Activated naive CD4-positive, alpha-beta T cell treated with anti-CD3 and anti-CD28 coated beads, Interleukin-2, amount 50 U/mL, for 24 hours (primary cell): ENCODE data around the gene ECT2L.

Experiments used
- H3K27ac Mint-ChIP-seq: one replicate; pipeline ENCODE4 v1.8.0; 2021; ENCODE audit warnings: mild to moderate bottlenecking, mixed read lengths
- H3K27me3 Mint-ChIP-seq: one replicate; pipeline ENCODE4 v1.8.0; 2021; ENCODE audit warnings: mixed read lengths
- H3K36me3 Mint-ChIP-seq: one replicate; pipeline ENCODE4 v1.8.0; 2021; ENCODE audit warnings: mixed read lengths
- H3K4me1 Mint-ChIP-seq: one replicate; pipeline ENCODE4 v1.8.0; 2021; ENCODE audit warnings: mixed read lengths
- H3K4me3 Mint-ChIP-seq: one replicate; pipeline ENCODE4 v1.8.0; 2021; ENCODE audit warnings: mild to moderate bottlenecking, mixed read lengths
- H3K9me3 Mint-ChIP-seq: one replicate; pipeline ENCODE4 v1.8.0; 2021; ENCODE audit warnings: mixed read lengths

The ECT2L gene

DNA sequence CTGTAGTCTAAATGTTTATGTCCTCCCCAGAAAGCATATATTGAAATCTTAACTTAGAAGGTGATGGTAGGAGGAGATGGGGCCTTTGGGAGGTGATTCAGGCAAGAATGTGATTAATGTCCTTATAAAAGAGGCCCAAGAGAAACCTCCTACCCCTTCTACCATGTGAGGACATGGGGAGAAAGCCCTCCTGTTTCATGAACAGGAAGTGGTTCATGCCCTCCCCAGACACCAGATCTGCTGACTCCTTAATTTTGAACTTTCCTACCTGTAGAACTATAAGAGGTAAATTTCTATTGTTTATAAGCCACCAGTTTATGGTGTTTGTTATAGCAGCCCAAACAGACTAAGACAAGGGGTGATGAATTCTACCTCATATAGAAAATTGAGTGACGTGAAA lies 8.7 kb upstream of the ECT2L start:
- H3K4me3 Mint-ChIP-seq = no peak overlapping the region
- no peaks in the 10 kb centered on the region for H3K27me3 Mint-ChIP-seq
- no peaks in the 10 kb centered on the region for H3K9me3 Mint-ChIP-seq
- H3K27ac Mint-ChIP-seq = no peak overlapping the region
- peaks cover 7% of the 10 kb centered on the region for H3K4me1 Mint-ChIP-seq
- H3K36me3 Mint-ChIP-seq = peaks cover 18% of the 10 kb centered on the region

DNA sequence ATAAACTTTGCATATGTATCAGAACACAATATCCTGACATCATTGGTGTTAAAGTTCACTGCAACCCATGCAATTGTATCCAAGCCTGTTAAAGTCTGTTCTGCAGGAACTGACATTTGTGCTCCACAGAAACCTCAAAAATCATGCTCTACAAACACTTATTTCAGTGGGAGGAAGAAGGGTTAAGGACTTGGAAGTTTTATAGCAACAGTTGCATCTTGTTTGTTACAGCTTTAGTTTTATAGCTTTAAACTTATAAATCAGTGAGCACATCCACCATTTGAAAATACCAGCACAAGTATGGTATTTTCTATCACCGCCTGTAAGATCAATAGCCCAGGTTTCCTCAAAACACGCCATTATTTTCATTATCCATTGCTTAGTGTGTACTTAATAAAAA lies 884 bp downstream of the ECT2L start:
- Mint-ChIP-seq H3K4me1 (no peaks in the 10 kb centered on the region), H3K27ac (no peak overlapping the region), H3K9me3 (no peaks in the 10 kb centered on the region), H3K36me3 (peaks cover 5% of the 10 kb centered on the region), H3K4me3 (no peak overlapping the region), H3K27me3 (peaks cover 3% of the 10 kb centered on the region)

DNA sequence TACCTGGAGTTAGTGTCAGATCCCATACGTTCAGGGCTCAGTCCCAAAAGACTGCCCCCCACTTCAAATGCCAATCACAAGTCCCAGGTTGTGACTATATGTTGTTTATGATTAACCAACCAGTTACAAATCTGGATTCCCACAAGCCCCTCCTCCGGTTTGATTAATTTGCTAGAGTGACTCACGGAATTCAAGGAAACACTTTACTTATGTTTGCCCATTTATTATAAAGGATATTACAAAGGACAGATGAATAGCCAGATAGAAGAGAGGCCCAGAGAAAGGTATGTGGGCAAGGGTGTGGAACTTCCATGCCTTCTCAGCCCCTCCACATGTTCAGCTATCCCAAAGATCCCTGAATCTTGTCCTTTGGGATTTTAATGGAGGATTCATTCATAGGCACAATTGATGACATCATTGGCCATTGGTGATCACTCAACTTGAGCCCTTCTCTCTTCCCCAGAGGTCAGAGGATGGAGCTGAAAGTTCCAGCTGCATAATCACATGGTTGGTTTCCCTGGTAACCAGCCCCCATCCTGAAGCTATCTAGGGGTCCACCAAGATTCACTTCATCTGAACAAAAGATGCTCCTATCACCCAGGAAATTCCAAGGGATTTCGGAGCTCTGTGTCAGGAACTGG lies 2.0 kb downstream of the ECT2L start:
- no peaks in the 10 kb centered on the region for H3K4me1 Mint-ChIP-seq
- no peak overlapping the region for H3K27ac Mint-ChIP-seq
- H3K4me3 Mint-ChIP-seq = no peak overlapping the region
- peaks cover 3% of the 10 kb centered on the region for H3K27me3 Mint-ChIP-seq
- H3K9me3 Mint-ChIP-seq = no peaks in the 10 kb centered on the region
- H3K36me3 Mint-ChIP-seq = peaks cover 4% of the 10 kb centered on the region

DNA sequence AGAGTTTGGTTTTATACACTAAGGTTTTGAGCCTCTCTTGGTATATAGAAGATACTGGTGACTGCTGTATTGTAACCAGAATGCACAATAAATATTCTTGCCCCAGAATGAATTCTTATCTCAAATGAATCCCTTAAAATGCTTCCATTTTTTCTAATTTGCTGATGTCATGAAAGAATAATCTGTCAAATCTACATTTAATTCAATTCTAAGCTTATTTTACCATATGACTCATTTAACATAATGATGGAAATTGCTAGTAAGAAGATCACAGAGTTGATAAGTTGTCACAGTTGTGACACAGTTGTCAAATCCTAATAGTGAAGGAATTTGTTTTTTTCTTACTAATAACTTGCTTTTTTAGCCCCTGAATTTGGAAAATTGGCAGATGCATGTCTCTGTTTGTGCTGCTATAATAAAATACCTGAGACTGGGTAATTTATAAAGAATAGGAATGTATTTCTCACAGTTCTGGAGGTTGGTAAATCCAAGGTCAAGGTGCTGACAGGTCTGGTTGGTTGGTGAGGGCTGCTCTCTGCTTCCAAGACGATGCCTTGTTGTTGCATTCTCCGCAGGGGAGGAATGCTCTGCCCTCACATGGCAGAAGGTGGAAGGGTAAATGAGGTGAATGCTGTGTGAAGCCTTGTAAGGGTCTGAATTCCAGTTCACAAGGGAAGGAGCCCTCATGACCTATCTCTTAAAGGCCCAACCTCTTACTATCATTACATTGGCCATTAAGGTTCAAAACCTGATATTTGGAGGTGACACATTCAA lies 4.7 kb downstream of the ECT2L start:
- no peaks in the 10 kb centered on the region for H3K4me1 Mint-ChIP-seq
- no peaks in the 10 kb centered on the region for H3K9me3 Mint-ChIP-seq
- peaks cover 2% of the 10 kb centered on the region for H3K27me3 Mint-ChIP-seq
- H3K36me3 Mint-ChIP-seq = no peaks in the 10 kb centered on the region
- no peak overlapping the region for H3K4me3 Mint-ChIP-seq
- H3K27ac Mint-ChIP-seq = no peak overlapping the region

DNA sequence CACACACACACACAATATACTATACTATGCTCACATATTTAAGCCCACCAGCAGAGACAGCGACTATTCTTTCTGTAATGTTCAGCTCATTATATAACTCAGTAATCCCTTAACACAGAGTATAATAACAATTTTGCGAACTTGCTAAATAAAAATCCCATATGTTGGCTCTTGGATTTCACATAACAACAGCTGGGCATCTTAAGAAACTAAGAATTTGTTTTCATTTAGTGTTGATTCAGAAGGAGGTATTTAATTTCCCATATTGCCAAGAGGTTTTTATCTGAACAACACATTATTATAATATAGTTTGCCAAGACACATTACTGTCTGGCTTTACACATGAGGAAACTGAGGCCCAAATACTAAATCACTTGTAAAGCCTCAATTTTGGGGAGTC lies 7.4 kb downstream of the ECT2L start:
- H3K27me3 Mint-ChIP-seq = peaks cover 3% of the 10 kb centered on the region
- no peaks in the 10 kb centered on the region for H3K9me3 Mint-ChIP-seq

DNA sequence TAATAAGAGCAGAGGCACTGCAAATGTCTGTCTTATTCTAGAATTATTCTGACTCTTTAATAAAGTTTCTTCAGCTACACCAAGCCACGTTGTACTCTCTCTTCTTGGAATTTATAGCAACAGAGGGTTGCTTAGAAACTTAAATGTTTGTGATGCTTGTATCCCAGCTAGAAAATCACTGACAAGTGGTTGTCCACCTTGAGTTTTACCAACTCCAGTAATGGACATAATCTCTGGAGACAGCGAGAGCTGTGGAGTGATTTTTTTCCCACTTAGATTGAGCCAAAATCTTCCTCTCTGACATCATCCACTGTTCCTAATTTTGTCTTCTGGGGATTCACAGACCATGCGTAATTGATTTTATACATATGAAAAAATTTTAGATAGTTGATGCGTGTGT lies 8.0 kb downstream of the ECT2L start:
- H3K27ac Mint-ChIP-seq = no peak overlapping the region
- no peaks in the 10 kb centered on the region for H3K36me3 Mint-ChIP-seq
- no peak overlapping the region for H3K4me3 Mint-ChIP-seq
- H3K9me3 Mint-ChIP-seq = no peaks in the 10 kb centered on the region
- H3K27me3 Mint-ChIP-seq = peaks cover 3% of the 10 kb centered on the region
- no peaks in the 10 kb centered on the region for H3K4me1 Mint-ChIP-seq

More for the DNA sequence above, 7.4 kb downstream of the ECT2L start:
- Mint-ChIP-seq H3K36me3 (no peaks in the 10 kb centered on the region), H3K27ac (no peak overlapping the region), H3K4me3 (no peak overlapping the region), H3K4me1 (no peaks in the 10 kb centered on the region)

DNA sequence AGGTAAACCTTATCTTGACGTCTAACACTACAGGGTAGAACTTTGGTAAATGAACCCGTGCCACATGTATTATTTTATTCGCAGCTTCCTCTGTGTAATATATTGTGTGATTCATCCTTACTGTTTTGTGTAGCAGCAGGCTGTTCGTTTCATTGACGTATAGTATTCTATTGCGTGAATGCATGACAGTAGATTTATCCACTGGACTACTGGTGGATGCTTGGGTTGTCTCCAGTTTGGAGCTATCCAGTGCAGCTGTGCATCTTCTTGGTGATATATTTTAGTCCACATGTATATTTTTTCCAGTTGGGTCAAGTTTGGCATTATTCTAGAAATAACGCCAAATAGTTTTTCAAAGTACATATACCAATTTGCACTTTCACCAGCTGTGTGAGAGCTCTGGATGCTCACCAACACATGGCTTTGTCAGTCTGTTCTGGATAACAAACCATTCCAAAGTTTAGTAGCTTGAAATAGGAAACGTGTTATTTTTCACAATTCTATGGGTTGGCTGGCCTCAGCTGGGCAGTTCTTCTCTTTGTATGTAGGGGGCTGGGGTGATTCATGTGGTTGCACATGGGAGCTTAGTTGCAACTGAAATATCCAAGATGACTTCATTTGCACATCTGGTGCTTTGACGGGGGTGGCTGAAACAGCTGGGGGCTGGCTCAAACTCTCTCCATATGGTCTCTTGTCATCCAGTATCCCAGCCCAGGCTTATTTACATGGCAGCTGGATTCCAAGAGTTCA lies 9.3 kb downstream of the ECT2L start:
- Mint-ChIP-seq H3K27me3 (peaks cover 3% of the 10 kb centered on the region), H3K4me3 (no peak overlapping the region)

DNA sequence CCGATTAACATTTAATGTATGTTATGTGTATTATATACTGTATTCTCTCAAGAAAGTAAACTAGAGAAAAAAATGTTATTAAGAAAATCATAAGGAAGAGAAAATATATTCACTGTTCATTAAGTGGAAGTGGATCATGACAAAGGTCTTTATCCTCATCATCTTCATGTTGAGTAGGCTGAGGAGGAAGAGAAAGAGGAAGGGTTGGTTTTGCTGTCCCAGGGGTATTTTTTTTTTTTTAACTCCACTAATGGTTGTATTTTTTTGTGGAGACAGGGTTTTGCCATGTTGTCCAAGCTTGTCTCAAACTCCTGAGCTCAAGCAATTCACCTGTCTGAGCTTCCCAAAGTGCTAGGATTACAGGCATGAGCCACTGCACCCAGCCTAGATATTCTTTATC lies 11.0 kb downstream of the ECT2L start:
- Mint-ChIP-seq H3K4me3 (no peak overlapping the region), H3K27ac (no peak overlapping the region), H3K27me3 (peaks cover 3% of the 10 kb centered on the region), H3K36me3 (no peaks in the 10 kb centered on the region), H3K4me1 (no peaks in the 10 kb centered on the region), H3K9me3 (no peaks in the 10 kb centered on the region)

More for the DNA sequence above, 9.3 kb downstream of the ECT2L start:
- H3K4me1 Mint-ChIP-seq = no peaks in the 10 kb centered on the region
- no peak overlapping the region for H3K27ac Mint-ChIP-seq
- H3K36me3 Mint-ChIP-seq = no peaks in the 10 kb centered on the region
- no peaks in the 10 kb centered on the region for H3K9me3 Mint-ChIP-seq

DNA sequence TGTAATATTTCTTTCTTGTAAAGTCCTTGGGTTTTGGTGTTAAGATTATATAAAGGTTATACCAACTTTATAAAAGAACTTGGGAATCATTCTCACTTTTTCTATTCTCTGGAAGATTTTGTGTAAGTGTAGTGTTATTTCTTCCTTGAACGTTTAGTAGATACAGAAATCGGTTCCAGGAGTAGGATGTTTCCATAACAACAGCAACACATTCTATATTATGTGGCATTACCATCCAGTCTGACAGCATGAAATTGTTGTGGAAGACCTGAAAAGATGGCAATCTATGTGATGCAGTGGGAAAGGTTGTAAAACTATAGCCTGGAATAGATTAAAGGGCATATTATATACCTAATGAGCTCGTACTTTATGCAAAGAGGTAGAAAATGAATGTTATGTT lies 13.8 kb downstream of the ECT2L start:
- H3K36me3 Mint-ChIP-seq = no peaks in the 10 kb centered on the region
- H3K9me3 Mint-ChIP-seq = no peaks in the 10 kb centered on the region
- H3K4me3 Mint-ChIP-seq = no peak overlapping the region
- H3K27ac Mint-ChIP-seq = no peak overlapping the region
- H3K4me1 Mint-ChIP-seq = no peaks in the 10 kb centered on the region
- peaks cover 3% of the 10 kb centered on the region for H3K27me3 Mint-ChIP-seq

DNA sequence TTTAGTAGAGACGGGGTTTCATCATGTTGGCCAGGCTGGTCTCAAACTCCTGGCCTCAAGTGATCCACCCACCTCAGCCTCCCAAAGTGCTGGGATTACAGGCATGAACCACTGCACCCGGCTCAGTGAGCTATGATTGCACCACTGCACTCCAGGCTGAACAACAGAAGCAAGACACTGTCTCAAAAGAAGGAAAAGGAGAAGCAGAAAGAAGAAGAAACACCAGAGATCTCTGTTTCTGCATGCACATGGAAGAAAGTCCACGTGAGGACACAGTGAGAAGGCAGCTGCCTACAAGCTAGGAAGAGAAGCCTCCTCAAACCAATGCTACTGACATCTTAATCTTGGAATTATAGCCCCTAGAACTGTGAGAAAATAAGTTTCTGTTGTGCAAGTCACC lies 16.0 kb downstream of the ECT2L start:
- peaks cover 5% of the 10 kb centered on the region for H3K4me1 Mint-ChIP-seq
- H3K36me3 Mint-ChIP-seq = no peaks in the 10 kb centered on the region
- H3K27me3 Mint-ChIP-seq = peaks cover 3% of the 10 kb centered on the region

DNA sequence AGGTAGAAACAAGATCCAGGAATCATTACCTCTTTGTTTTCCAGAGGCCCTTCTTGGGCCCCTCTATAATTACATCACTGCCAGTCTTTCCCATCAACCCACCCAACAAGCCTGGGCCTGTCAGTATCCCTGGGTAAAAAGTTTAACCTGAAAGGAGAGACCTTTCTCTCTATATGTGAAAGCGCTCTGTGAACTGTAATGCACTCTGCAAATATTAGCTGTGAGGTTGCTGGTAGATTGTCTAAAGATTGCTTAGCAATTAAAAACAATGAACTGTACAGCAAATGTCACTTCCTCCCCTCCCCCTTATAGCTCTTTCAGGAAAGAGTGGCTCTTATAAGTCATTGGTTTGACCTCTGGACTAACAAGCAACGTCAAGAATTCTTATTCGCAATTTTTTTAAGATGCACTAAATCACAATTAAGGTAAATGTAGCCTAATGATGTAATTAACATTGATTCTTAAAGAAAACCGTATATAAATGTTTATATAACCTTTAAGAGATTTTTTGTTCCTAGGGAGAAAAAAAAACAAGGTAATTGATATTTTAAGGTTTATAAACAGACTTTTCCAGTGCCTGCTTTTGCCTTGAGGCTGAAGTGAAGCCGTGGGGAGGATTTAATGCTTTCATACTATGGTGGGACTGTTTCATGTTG lies 18.4 kb downstream of the ECT2L start:
- H3K4me1 Mint-ChIP-seq = peaks cover 5% of the 10 kb centered on the region
- H3K36me3 Mint-ChIP-seq = no peaks in the 10 kb centered on the region
- no peaks in the 10 kb centered on the region for H3K9me3 Mint-ChIP-seq
- no peak overlapping the region for H3K27ac Mint-ChIP-seq
- no peak overlapping the region for H3K4me3 Mint-ChIP-seq
- H3K27me3 Mint-ChIP-seq = no peaks in the 10 kb centered on the region

More for the DNA sequence above, 16.0 kb downstream of the ECT2L start:
- no peak overlapping the region for H3K27ac Mint-ChIP-seq
- H3K9me3 Mint-ChIP-seq = no peaks in the 10 kb centered on the region
- no peak overlapping the region for H3K4me3 Mint-ChIP-seq

DNA sequence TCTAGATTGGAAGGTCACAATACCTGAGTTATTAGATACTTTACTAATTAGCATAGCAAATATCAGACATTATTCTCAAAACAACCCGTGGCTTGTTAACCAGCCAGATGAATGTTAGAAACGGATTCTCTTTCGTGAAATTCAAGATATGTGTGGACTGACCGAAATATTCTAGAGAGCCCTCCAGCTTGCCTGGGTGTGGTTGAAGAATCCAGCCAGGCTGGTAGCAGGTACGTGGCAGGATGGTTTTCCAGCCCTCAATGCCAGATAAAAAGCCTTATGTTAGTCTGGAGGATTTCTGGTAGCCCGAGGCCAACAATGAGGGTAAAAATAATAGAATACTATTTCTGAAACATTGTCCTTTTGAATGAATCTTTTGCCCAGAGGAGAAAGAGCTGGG lies 19.3 kb downstream of the ECT2L start:
- H3K9me3 Mint-ChIP-seq = no peaks in the 10 kb centered on the region
- no peak overlapping the region for H3K27ac Mint-ChIP-seq
- no peaks in the 10 kb centered on the region for H3K36me3 Mint-ChIP-seq
- H3K4me1 Mint-ChIP-seq = peaks cover 5% of the 10 kb centered on the region
- H3K4me3 Mint-ChIP-seq = no peak overlapping the region
- no peaks in the 10 kb centered on the region for H3K27me3 Mint-ChIP-seq

DNA sequence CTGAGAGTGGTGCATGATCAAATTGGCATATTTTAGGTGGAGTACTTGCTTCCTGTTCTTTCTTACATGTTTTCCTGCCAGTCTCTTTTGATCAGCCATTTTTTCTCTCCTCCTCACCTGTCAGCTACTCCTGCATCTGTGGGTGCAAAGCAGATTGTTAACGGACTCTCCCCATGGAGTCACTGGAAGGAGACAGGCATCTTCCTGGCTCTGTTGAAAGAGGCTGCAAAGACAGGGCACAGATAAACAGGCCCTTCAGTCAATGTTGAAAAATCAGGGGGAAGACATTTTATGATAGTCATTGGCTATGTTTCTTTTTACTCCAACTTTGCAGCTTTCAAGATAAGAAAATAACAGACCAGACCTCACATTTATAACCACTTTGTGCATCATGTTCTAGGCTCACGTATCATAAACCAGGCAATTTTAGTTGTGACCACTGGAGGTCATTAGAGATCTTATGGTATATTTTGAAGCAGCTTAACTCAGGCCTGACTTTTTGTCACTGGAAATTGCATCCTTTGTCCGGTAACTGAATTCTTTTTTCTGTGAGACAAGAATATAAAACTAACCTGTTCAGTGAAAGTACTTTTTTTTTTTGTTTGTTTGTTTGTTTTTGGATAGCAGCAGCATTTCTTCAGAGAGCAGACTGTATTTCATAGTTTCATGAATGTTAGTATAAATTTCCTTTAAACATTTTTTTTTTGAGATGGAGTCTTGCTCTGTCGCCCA lies 20.1 kb downstream of the ECT2L start:
- Mint-ChIP-seq H3K27ac (no peak overlapping the region), H3K4me1 (peaks cover 5% of the 10 kb centered on the region), H3K9me3 (no peaks in the 10 kb centered on the region), H3K36me3 (no peaks in the 10 kb centered on the region), H3K4me3 (no peak overlapping the region), H3K27me3 (no peaks in the 10 kb centered on the region)

DNA sequence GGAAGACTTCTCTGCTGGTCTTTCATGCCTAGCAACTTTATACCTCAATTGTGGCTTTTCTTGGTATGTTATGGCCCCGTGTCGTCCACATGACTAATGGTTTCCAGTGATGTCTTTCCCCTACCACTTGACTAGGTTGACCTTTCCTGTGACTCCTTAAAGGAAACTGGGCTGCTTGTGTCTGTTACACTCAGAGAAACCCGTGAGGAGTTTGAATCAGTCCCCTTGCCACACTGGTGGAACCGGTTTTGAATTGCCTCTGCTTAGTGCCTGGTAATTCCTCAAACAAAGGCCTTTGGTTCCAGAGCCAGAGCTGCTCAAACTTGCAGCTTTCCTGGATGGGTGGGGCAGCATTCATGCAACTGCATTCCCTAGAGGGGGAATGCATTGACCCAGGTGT lies 21.9 kb downstream of the ECT2L start:
- H3K4me1 Mint-ChIP-seq = peaks cover 5% of the 10 kb centered on the region
- H3K4me3 Mint-ChIP-seq = no peak overlapping the region
- no peaks in the 10 kb centered on the region for H3K36me3 Mint-ChIP-seq
- no peaks in the 10 kb centered on the region for H3K9me3 Mint-ChIP-seq
- H3K27me3 Mint-ChIP-seq = no peaks in the 10 kb centered on the region
- H3K27ac Mint-ChIP-seq = no peak overlapping the region

DNA sequence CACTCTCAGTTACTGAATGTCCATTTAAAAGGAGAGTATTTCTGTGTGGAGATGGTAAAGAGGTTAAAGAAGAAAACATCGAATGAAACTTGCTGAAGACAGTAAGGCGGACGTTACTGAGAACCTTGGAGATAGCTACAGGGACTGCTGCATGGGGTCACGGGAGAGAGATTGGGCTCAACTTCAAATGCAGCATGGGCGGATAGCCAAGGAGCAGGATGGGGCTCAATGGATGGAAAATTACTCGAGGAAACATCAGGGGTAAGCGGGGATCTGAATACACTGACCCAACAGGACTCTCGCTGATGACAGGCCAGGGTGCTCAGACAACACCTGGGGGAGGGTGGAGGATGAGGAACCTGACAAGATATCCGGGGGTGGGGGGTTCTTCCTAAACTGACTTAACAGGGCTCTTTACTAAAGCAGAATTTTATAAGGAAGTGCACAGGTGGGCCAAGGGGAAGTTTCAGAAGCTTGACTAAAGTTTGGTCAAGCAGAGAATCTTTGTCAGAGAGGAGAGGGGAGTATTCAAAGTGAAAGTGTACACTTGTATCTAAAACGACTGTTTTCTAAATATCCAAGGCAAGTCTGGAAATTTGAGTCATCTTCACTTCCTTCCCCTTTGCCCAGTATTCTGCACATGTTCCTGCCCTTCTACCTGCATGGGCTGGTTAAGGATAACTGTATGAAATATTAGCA lies 22.8 kb downstream of the ECT2L start:
- H3K4me1 Mint-ChIP-seq = peaks cover 5% of the 10 kb centered on the region

More for the DNA sequence above, 22.8 kb downstream of the ECT2L start:
- no peaks in the 10 kb centered on the region for H3K36me3 Mint-ChIP-seq
- H3K9me3 Mint-ChIP-seq = no peaks in the 10 kb centered on the region
- H3K27ac Mint-ChIP-seq = no peak overlapping the region
- H3K27me3 Mint-ChIP-seq = no peaks in the 10 kb centered on the region
- no peak overlapping the region for H3K4me3 Mint-ChIP-seq
